NCI-H2196 (cell line): ENCODE measurements around the gene CPZ.
"Not testable (repeated sequence)": the region's sequence is repeated elsewhere in the genome, so short reads cannot be mapped to it uniquely, and the experiment has no call there.

Experiments
- DNase-seq: peaks from one replicate; lab custom pipeline; 2025; ENCODE audit not compliant: unreplicated experiment; lab: John Stamatoyannopoulos, UW

Gene CPZ

GRCh38 chr4:8556341-8557150 is 36.0 kb upstream of the CPZ start:
- no peak for DNase-seq

- no peak for DNase-seq
Measured at GRCh38 chr4:8557151-8558076, 35.2 kb upstream of the CPZ start.

GRCh38 chr4:8558080-8558960 is 34.2 kb upstream of the CPZ start:
- no peak for DNase-seq

- no peak for DNase-seq
Measured at GRCh38 chr4:8559011-8559410, 33.6 kb upstream of the CPZ start.

GRCh38 chr4:8559524-8560264 is 32.9 kb upstream of the CPZ start:
- no peak for DNase-seq

GRCh38 chr4:8560265-8561047 is 32.1 kb upstream of the CPZ start:
- no peak for DNase-seq

- DNase-seq, result no peak
Measured at GRCh38 chr4:8564595-8564994, 28.0 kb upstream of the CPZ start.

- no peak for DNase-seq
Measured at GRCh38 chr4:8568068-8568668, 24.4 kb upstream of the CPZ start.

GRCh38 chr4:8570201-8570600 is 22.4 kb upstream of the CPZ start:
- DNase-seq, result no peak

GRCh38 chr4:8571702-8572685 is 20.6 kb upstream of the CPZ start:
- DNase-seq, result no peak

- no peak for DNase-seq
Measured at GRCh38 chr4:8573266-8573665, 19.3 kb upstream of the CPZ start.

GRCh38 chr4:8574796-8575370 is 17.7 kb upstream of the CPZ start:
- no peak for DNase-seq

- no peak for DNase-seq
Measured at GRCh38 chr4:8575457-8575856, 17.1 kb upstream of the CPZ start.

- not testable (repeated sequence) for DNase-seq
Measured at GRCh38 chr4:8576591-8576990, 16.0 kb upstream of the CPZ start.

- no peak for DNase-seq
Measured at GRCh38 chr4:8577046-8577445, 15.5 kb upstream of the CPZ start.

GRCh38 chr4:8577972-8578371 is 14.6 kb upstream of the CPZ start:
- no peak for DNase-seq

- no peak for DNase-seq
Measured at GRCh38 chr4:8578717-8579116, 13.8 kb upstream of the CPZ start.
